ENCODE measurements around the gene BLTP2.
"Not testable (repeated sequence)": the region's sequence is repeated elsewhere in the genome, so short reads cannot be mapped to it uniquely, and the experiment has no call there.

The BLTP2 gene

DNA sequence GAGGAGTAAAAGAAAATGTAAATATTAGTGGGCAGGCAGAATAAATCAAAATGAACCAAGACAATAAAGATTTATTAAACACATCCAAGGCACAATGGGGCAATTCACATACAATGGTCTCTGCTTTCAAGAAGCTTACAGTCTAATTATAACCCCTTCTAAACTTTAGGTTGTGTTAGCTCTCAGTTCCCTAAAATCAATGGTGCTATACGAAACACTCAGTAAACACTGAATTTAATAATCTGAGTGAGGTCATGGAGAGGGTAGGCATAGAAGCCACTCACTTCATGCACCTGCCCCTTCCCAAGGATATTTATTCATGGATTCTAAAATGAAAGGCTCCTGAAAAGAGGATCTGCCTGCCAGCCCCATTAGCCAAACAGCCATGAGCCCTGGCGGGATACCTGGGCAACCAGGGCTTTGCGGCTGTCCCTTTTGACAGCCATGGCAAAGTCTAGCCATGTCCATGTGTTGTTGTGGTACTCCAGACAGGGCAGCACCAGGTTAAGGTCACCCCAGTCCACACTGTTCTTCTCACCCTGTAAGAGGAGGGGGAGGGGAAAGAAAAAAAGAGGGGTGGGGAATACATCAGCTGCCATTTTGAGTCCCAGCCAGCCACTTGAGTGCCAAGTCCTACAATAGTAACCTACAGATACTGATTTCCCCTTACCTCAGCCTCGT lies 29.6 kb downstream of the BLTP2 start:
- in situ Hi-C loops (cut with HindIII; ENCODE audit: low pct_ligation_motif_present, low sequenced_read_pairs) = no loop called here
- H3K36me3 ChIP-seq (replicated peaks) = peaks cover 83% of the 10 kb centered on the region

DNA sequence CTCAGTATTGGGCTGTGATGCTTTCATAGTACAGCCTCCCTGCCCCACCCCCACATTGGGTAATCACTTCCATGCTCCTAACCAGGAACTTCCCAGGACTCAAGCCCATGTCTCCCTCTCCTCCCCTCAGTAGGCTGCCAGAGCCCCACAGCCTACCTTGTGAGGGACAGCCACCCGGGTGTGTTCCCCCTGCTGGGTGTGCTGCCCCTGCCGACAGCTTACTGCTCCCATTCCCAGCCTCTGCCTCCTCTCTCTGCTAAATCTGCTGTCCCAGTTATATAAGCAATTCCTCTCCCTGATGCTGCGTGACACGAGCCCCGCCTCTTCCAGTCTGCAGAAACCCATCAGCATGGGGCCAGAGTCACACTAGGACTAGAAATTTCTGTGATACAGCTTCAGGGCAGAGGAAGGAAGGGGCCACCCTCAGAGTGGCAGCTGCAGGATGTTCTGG lies 31.0 kb downstream of the BLTP2 start, which contains the start of gene RSKR:
Gene RSKR, minus strand, starts transcription at position 255 of the 451 bp plus-strand sequence. Its CDS starts 24 bp downstream, at position 231.
- Histone ChIP-seq H3K4me3 (ENCODE audit: low read depth, low read length) (no peak within 1 kb of the TSS), H3K27ac (no peak within 1 kb of the TSS), H3K27me3 (replicated peaks) (no peaks in the 10 kb centered on the region), H3K36me3 (replicated peaks) (peaks cover 73% of the 10 kb centered on the region)
- DNase-seq = no peak
- TF ChIP-seq, protein P1, sequence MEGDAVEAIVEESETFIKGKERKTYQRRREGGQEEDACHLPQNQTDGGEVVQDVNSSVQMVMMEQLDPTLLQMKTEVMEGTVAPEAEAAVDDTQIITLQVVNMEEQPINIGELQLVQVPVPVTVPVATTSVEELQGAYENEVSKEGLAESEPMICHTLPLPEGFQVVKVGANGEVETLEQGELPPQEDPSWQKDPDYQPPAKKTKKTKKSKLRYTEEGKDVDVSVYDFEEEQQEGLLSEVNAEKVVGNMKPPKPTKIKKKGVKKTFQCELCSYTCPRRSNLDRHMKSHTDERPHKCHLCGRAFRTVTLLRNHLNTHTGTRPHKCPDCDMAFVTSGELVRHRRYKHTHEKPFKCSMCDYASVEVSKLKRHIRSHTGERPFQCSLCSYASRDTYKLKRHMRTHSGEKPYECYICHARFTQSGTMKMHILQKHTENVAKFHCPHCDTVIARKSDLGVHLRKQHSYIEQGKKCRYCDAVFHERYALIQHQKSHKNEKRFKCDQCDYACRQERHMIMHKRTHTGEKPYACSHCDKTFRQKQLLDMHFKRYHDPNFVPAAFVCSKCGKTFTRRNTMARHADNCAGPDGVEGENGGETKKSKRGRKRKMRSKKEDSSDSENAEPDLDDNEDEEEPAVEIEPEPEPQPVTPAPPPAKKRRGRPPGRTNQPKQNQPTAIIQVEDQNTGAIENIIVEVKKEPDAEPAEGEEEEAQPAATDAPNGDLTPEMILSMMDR (IDR thresholded peaks at IDR 0.05; ENCODE audit: low read depth, low read length, missing control alignments) = no peak
- in situ Hi-C loops (cut with HindIII; ENCODE audit: low pct_ligation_motif_present, low sequenced_read_pairs) = no loop called here

More for the DNA sequence above, 29.6 kb downstream of the BLTP2 start:
- Histone ChIP-seq H3K27me3 (replicated peaks) (no peaks in the 10 kb centered on the region), H3K27ac (no peak overlapping the region), H3K4me3 (ENCODE audit: low read depth, low read length) (no peak overlapping the region)
- no peak for DNase-seq
- TF ChIP-seq, protein P1 (IDR thresholded peaks at IDR 0.05; ENCODE audit: low read depth, low read length, missing control alignments) = no peak

DNA sequence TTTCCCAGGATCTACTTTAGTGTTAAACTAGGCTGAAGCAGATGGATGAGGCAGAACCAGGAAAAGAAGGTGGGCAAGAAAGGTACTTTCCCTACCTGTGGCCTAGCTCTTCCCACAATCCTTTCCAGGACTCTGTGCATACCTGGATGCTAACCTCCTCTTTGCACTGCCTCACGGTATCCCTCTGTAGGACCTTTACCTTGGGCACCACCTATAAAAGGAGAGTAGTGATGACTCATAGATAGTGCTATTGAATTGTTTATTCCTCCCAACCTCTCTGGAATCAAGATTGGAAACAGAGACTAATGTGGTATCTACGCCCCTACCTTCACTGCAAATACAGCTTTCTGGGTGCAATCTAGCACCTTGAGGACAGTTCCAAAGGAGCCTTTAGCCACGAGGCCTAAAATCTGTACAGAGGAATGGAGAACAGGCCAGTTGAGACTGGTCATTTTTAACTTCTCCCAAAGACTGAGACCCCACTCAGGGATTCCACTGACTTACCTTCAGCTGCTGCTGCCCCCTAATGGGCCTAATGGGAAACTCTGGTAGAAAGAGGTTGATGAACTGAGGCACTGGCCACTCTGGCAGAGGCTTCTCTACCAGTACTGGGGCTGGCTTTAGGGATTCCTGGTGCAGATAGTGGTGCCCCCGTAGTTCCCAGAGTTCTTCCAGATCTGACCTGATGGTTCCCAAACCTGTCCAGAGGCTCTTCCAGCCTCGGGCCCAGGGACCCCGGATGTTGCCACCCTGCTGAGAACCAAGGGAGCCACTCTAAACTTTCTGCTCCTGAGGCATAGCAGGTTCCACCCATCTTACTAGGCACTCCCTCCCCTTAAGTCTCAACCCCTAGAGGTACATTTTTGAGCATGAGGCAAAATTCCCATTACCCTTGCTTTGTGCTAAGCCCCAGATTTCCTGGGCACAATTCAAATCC lies 31.8 kb downstream of the BLTP2 start:
- in situ Hi-C loops (cut with HindIII; ENCODE audit: low pct_ligation_motif_present, low sequenced_read_pairs) = no loop called here
- no peaks in the 10 kb centered on the region for H3K27me3 ChIP-seq (replicated peaks)
- TF ChIP-seq, protein P1 (IDR thresholded peaks at IDR 0.05; ENCODE audit: low read depth, low read length, missing control alignments) = peak; percentile 87
- H3K4me3 ChIP-seq (ENCODE audit: low read depth, low read length) = no peak overlapping the region
- DNase-seq = peak; percentile 42
- H3K27ac ChIP-seq = no peak overlapping the region
- H3K36me3 ChIP-seq (replicated peaks) = peaks cover 65% of the 10 kb centered on the region

DNA sequence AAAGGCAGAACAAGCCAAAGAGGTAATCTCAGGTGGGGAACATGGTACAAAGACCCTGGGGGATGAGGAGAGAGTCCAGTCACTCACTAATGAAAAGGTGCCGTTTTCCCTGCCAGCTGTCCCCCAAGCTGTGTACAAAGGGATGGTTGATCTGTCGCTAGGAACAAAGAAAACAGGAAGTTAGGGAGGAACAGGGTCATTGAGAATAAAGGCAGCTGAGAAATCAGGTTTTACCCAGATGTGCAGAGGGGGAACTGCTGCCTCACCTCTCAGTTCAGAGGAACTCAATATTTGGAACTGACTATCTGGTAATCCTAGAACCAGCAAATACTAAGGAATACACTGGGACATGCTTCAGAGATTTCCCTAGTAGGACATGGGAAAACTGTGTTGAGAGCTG lies 32.4 kb downstream of the BLTP2 start:
- Histone ChIP-seq H3K36me3 (replicated peaks) (peaks cover 60% of the 10 kb centered on the region), H3K4me3 (ENCODE audit: low read depth, low read length) (no peak overlapping the region), H3K27ac (no peak overlapping the region), H3K27me3 (replicated peaks) (no peaks in the 10 kb centered on the region)
- TF ChIP-seq, protein P1 (IDR thresholded peaks at IDR 0.05; ENCODE audit: low read depth, low read length, missing control alignments) = no peak
- in situ Hi-C loops (cut with HindIII; ENCODE audit: low pct_ligation_motif_present, low sequenced_read_pairs) = no loop called here
- DNase-seq = no peak

DNA sequence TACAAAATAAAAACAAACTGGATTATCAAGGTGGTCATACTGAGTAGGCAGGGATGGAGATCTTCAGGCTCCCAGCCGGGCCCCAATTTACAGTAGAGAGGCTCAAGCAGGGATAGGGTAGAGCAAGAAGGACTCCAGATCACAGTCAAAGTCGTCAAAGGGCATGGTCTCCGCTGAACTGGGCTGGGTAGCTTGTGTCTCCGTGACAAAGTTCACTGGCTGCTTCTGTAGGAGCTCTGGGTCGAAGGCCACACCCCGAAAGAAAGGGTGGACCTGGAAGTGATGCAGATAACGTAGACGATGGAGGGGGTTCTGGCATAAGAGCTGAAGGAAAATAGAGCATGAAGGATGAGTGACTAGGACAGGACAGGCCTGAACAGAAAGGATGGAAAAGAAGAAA lies 34.6 kb downstream of the BLTP2 start:
- H3K27ac ChIP-seq = no peak overlapping the region
- in situ Hi-C loops (cut with HindIII; ENCODE audit: low pct_ligation_motif_present, low sequenced_read_pairs) = no loop called here
- no peak overlapping the region for H3K4me3 ChIP-seq (ENCODE audit: low read depth, low read length)
- peaks cover 40% of the 10 kb centered on the region for H3K36me3 ChIP-seq (replicated peaks)
- TF ChIP-seq, protein P1 (IDR thresholded peaks at IDR 0.05; ENCODE audit: low read depth, low read length, missing control alignments) = no peak
- H3K27me3 ChIP-seq (replicated peaks) = no peaks in the 10 kb centered on the region
- DNase-seq = no peak

DNA sequence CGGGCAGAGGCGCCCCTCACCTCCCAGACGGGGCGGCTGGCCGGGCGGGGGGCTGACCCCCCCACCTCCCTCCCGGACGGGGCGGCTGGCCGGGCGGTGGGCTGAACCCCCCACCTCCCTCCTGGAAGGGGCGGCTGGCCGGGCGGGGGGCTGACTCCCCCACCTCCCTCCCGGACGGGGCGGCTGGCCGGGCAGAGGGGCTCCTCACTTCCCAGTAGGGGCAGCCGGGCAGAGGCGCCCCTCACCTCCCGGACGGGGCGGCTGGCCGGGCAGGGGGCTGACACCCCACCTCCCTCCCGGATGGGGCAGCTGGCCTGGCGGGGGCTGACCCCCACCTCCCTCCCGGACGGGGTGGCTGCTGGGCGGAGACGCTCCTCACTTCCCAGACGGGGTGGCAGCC lies 40.9 kb downstream of the BLTP2 start:
- H3K36me3 ChIP-seq (replicated peaks); H3K4me3 ChIP-seq (ENCODE audit: low read depth, low read length); H3K27ac ChIP-seq; H3K27me3 ChIP-seq (replicated peaks); DNase-seq; in situ Hi-C loops (cut with HindIII; ENCODE audit: low pct_ligation_motif_present, low sequenced_read_pairs): not testable (repeated sequence)

All from brain microvascular endothelial cell (primary cell).